ENCODE results near the gene AXIN1. TPM values are rescaled to one million over a fixed set of nuclear protein-coding genes. Genes with fewer than 3 reads are reported as not detected.

Gene AXIN1
- total RNA-seq, 1 donor from 2014 or later = 28.9 TPM

- Histone ChIP-seq H3K27ac (no peak overlapping the region), H3K9me3 (no peaks in the 10 kb centered on the region), H3K4me1 (no peaks in the 10 kb centered on the region), H3K36me3 (peaks cover 30% of the 10 kb centered on the region), H3K4me3 (no peak overlapping the region), H3K27me3 (no peaks in the 10 kb centered on the region)
- DNase-seq (no peak), ATAC-seq (no peak)
- no peak for TF ChIP-seq CTCF (IDR thresholded peaks at IDR 0.05)
- intact Hi-C loops (cut with DNase I) = no loop called here
Observed at GRCh38 chr16:254461-254860, 98.1 kb downstream of the AXIN1 start.

- no peak for DNase-seq
- no peak for ATAC-seq
- H3K27me3 ChIP-seq = no peaks in the 10 kb centered on the region
- H3K9me3 ChIP-seq = no peaks in the 10 kb centered on the region
- H3K36me3 ChIP-seq = peaks cover 29% of the 10 kb centered on the region
- H3K27ac ChIP-seq = no peak overlapping the region
- no peak for TF ChIP-seq CTCF (IDR thresholded peaks at IDR 0.05)
- no peaks in the 10 kb centered on the region for H3K4me1 ChIP-seq
- H3K4me3 ChIP-seq = no peak overlapping the region
- intact Hi-C loops (cut with DNase I) = no loop called here
Observed at GRCh38 chr16:253833-254232, 98.7 kb downstream of the AXIN1 start.

GRCh38 chr16:252366-253337 is 99.9 kb downstream of the AXIN1 start:
- ATAC-seq (no peak), DNase-seq (no peak)
- H3K27ac ChIP-seq = peak overlapping the region; percentile 42
- H3K4me1 ChIP-seq = no peaks in the 10 kb centered on the region
- H3K4me3 ChIP-seq = peak overlapping the region; percentile 15
- no peak for TF ChIP-seq CTCF (IDR thresholded peaks at IDR 0.05)
- H3K27me3 ChIP-seq = no peaks in the 10 kb centered on the region
- H3K9me3 ChIP-seq = no peaks in the 10 kb centered on the region
- intact Hi-C loops (cut with DNase I) = no loop called here
- peaks cover 29% of the 10 kb centered on the region for H3K36me3 ChIP-seq

GRCh38 chr16:249431-249830 is 103.1 kb downstream of the AXIN1 start:
- Histone ChIP-seq H3K4me1 (no peaks in the 10 kb centered on the region), H3K4me3 (no peak overlapping the region), H3K27me3 (no peaks in the 10 kb centered on the region), H3K9me3 (no peaks in the 10 kb centered on the region), H3K36me3 (peaks cover 19% of the 10 kb centered on the region), H3K27ac (no peak overlapping the region)
- no peak for DNase-seq
- no peak for TF ChIP-seq CTCF (IDR thresholded peaks at IDR 0.05)
- intact Hi-C loops (cut with DNase I) = no loop called here
- ATAC-seq = no peak

- Histone ChIP-seq H3K36me3 (peaks cover 18% of the 10 kb centered on the region), H3K27me3 (no peaks in the 10 kb centered on the region), H3K27ac (no peak overlapping the region), H3K9me3 (no peaks in the 10 kb centered on the region), H3K4me1 (no peaks in the 10 kb centered on the region), H3K4me3 (no peak overlapping the region)
- no peak for ATAC-seq
- intact Hi-C loops (cut with DNase I) = no loop called here
- no peak for TF ChIP-seq CTCF (IDR thresholded peaks at IDR 0.05)
- DNase-seq = no peak
Observed at GRCh38 chr16:247027-247426, 105.5 kb downstream of the AXIN1 start.

Measured in upper lobe of right lung (tissue), 1 donor.